Gastrocnemius medialis (tissue), 4 donors: ENCODE results near the gene MAGOH. TPM values are rescaled to one million over a fixed set of nuclear protein-coding genes. Genes with fewer than 3 reads are reported as not detected.

Source experiments
- ATAC-seq, 2 donors: fragments of 150-250 bp; one replicate each; pipeline ENCODE4 v1.9.1; 2016
- DNase-seq, 2 donors: peaks; one replicate each; pipeline ENCODE4 v3.0.0-alpha.2; 2019
- H3K27ac ChIP-seq, 4 donors: fragments of 200-600 bp; sonication (generic); 1 replicate in 1 of 4; 2 replicates in 3 of 4; pipeline ENCODE4 v1.5.1; 2016 to 2018; ENCODE audit warnings: mild to moderate bottlenecking in 2 of 4, moderate library complexity in 1 of 4
- H3K27me3 ChIP-seq, 3 donors: fragments of 200-600 bp; sonication (generic) in 2 of 3; 1 replicate in 1 of 3; 2 replicates in 2 of 3; pipeline versions ENCODE4 v1.5.1 to v1.6.0; 2016 to 2019; ENCODE audit warnings: mild to moderate bottlenecking in 1 of 3, moderate library complexity in 1 of 3
- H3K36me3 ChIP-seq, 2 donors: fragments of 200-600 bp; sonication (generic) in 1 of 2; one replicate each; pipeline ENCODE4 v1.5.1; 2017 to 2018
- H3K4me1 ChIP-seq, 2 donors: fragments of 200-600 bp; sonication (generic) in 1 of 2; one replicate each; pipeline ENCODE4 v1.5.1; 2016 to 2017; ENCODE audit warnings: mild to moderate bottlenecking in 2 of 2
- H3K4me3 ChIP-seq, 4 donors: fragments of 200-600 bp; sonication (generic) in 3 of 4; 1 replicate in 1 of 4; 2 replicates in 3 of 4; pipeline ENCODE4 v1.5.1; 2016 to 2019; ENCODE audit warnings: mild to moderate bottlenecking in 2 of 4
- H3K9me3 ChIP-seq, 3 donors: fragments of 200-600 bp; sonication (generic) in 2 of 3; 1 replicate in 1 of 3; 2 replicates in 2 of 3; pipeline ENCODE4 v1.5.1; 2016 to 2019
- POLR2A ChIP-seq, 2 donors: fragments of 450-650 bp; IDR thresholded peaks; one replicate each; pipeline ENCODE4 v1.6.1; 2017; ENCODE audit warnings: antibody characterized with exemption in 2 of 2, mild to moderate bottlenecking in 2 of 2, moderate library complexity in 2 of 2
- in situ Hi-C, 4 donors: fragments of 200-750 bp; cut with MboI; loops; one replicate each; pipeline versions ENCODE4 v1.15.0 to v1.8.0; 2017; ENCODE audit warnings: low sequenced_read_pairs in 4 of 4
- intact Hi-C: fragments of 100-400 bp; cut with DNase I; formaldehyde crosslinking; loops from one replicate; pipeline ENCODE4 v1.15.1; 2023; ENCODE audit warnings: low total_unique reads
- total RNA-seq, 4 donors: library from RNA; depleted of rRNA; stranded (reverse); fragments of >200 nt; gene quantifications; one replicate each; pipeline versions ENCODE4 v1.1.0 to v1.2.3, GENCODE V29; 2016
- TF ChIP-seq, protein P1 (sequence below), 5 experiments: fragments of 450-650 bp in 3 of 5; fragments of 200-600 bp in 2 of 5; sonication (generic) in 2 of 5; IDR thresholded peaks in 4 of 5; conservative IDR thresholded peaks in 1 of 5; 1 replicate in 4 of 5; 2 replicates in 1 of 5; pipeline ENCODE4 v1.5.1; 2016 to 2019; ENCODE audit warnings: antibody characterized with exemption in 5 of 5, mild to moderate bottlenecking in 3 of 5, moderate library complexity in 3 of 5

MAGOH gene
- total RNA-seq, result 10 to 100 TPM; 12.9 to 34.3 (median 19.8) TPM

DNA sequence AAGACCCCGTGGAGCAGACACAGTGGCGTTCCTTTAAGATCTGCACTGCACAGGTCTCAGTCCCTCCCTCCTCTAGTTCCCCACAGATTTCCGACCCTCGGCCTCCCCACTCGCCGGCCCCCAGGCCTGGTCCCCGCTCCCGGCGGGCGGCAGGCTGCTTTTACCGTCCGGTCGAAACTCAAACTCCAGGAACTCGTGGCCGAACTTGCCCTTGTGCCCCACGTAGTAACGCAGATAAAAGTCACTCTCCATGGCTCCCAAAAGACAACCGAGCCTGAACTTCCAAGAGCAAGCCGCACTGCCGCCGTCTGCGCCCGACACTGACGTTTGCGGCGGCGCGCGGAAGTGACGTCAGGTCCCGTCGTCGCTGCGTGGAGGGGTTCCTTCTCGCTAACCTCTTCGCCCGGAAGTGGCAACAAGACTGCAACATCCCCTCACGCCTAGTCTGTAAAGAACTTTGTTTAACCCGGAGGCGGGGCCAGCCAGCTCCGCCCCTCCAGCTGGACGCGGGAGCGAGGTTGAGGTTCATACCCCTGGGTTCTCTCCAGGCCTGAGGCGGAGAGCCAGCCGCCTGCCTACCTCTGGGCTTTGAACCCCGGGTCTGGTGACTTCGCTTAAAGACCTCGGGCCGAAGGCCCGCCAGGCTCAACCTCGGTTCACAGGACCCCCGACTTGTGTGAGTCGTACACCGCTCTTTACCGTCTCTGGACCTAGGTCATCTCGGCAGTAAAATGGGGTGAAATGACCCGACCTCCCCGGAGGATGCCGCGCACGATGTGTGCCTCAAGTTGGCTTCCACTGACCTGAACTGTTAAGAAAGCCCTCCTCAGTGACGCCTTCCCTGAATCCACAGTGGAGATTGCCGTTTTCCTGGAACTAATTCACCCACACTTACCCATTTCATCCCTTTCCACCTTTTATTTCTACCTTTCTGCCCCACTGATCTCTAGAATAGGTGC lies at the start of gene MAGOH:
Gene MAGOH, minus strand, starts transcription at position 322 of the 959 bp plus-strand sequence. Its CDS starts 70 bp downstream, at position 252.
- DNase-seq, result peak; percentile 80 to 88
- intact Hi-C loops (loop anchor here (1.0 to 2.0 kb wide), 2 partner anchors 18 to 42 kb away; partner anchors contain the start of genes CPT2 and CZIB), in situ Hi-C loops (no loop called here)
- peak; percentile 94 to 95 for ATAC-seq
- Histone ChIP-seq H3K27ac (peak within 1 kb of the TSS; percentile 77 to 82 (median 81)), H3K9me3 (no peaks in the 10 kb centered on the region), H3K4me3 (peak within 1 kb of the TSS; percentile 66 to 98 (median 84)), H3K27me3 (no peaks in the 10 kb centered on the region), H3K36me3 (peaks cover 0 to 22% of the 10 kb centered on the region in 2 donors), H3K4me1 (peaks cover 19 to 21% of the 10 kb centered on the region in 2 donors)
- TF ChIP-seq POLR2A (IDR thresholded peaks at IDR 0.05), result peak; percentile 57 to 69
- TF ChIP-seq, protein P1, sequence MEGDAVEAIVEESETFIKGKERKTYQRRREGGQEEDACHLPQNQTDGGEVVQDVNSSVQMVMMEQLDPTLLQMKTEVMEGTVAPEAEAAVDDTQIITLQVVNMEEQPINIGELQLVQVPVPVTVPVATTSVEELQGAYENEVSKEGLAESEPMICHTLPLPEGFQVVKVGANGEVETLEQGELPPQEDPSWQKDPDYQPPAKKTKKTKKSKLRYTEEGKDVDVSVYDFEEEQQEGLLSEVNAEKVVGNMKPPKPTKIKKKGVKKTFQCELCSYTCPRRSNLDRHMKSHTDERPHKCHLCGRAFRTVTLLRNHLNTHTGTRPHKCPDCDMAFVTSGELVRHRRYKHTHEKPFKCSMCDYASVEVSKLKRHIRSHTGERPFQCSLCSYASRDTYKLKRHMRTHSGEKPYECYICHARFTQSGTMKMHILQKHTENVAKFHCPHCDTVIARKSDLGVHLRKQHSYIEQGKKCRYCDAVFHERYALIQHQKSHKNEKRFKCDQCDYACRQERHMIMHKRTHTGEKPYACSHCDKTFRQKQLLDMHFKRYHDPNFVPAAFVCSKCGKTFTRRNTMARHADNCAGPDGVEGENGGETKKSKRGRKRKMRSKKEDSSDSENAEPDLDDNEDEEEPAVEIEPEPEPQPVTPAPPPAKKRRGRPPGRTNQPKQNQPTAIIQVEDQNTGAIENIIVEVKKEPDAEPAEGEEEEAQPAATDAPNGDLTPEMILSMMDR (IDR thresholded peaks at IDR 0.05 in 4 of 5, conservative IDR thresholded peaks at IDR 0.05 in 1 of 5), result peak in 1 of 5 experiments; percentile 16

DNA sequence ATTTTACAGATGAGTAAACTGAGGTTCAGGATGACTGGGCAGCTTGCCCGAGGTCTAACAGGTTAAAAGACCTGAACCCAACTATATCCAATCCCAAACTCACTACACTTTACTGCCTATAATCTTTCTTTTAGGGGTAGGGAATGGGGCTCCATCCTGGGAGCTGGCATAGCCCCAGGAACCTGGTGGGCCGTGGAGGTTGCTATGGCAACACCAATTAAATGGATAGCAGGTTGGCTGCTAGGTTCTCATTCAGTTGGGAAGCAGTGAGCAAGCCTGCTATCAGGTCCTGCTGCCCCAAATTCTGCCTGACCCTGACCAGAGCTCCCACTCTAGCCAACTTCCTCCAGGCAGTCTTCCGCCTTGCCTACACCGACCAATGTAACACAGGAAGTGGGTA lies 48.6 kb upstream of the MAGOH start:
- intact Hi-C loops (no loop called here), in situ Hi-C loops (no loop called here)
- H3K9me3 ChIP-seq, result no peaks in the 10 kb centered on the region
- H3K36me3 ChIP-seq, result no peaks in the 10 kb centered on the region
- no peak overlapping the region for H3K27ac ChIP-seq
- no peak for ATAC-seq
- TF ChIP-seq POLR2A (IDR thresholded peaks at IDR 0.05), result no peak
- TF ChIP-seq, protein P1 (IDR thresholded peaks at IDR 0.05 in 4 of 5, conservative IDR thresholded peaks at IDR 0.05 in 1 of 5), result no peak
- no peak overlapping the region for H3K4me3 ChIP-seq
- H3K4me1 ChIP-seq, result no peaks in the 10 kb centered on the region
- H3K27me3 ChIP-seq, result no peaks in the 10 kb centered on the region
- DNase-seq, result no peak

DNA sequence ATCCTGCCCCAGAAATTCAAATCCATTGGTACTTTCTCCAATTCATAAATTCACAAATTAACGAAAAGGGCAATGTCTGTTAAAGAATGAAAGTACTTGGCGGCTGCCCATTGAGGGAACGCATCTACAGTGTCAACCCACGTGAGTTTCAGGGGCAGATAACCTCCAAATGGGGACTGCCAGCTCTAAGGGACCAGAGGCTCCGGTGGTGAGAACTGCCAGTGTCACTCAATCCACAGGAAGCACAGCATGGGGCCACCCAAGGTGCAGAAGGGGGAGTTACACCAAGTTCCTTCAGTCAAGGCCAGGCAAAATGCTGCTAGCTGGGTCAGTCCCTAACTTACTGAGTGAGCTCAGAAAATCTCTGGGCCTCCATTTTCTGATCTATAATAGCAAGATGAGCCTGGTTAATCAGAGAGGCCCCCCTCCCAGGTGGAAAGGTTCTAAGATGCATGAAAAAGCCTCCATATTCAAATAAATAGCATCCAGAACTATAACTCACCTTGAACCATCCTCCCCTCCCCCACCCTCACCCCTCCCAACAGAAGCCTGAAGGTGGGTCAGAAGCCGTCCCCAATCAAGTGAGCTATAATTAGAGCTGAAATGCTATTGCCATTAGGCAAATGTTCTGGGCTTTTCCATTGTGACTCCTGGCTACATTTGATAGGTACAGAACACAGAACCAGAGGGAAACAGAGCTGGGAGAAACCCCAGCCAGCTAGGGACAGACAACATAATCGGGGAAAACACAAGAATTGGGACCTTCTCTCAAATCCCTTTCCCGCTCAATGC lies 47.8 kb upstream of the MAGOH start:
- Histone ChIP-seq H3K27ac (no peak overlapping the region), H3K4me3 (no peak overlapping the region), H3K27me3 (no peaks in the 10 kb centered on the region), H3K4me1 (no peaks in the 10 kb centered on the region), H3K9me3 (no peaks in the 10 kb centered on the region), H3K36me3 (no peaks in the 10 kb centered on the region)
- no peak for TF ChIP-seq POLR2A (IDR thresholded peaks at IDR 0.05)
- TF ChIP-seq, protein P1 (IDR thresholded peaks at IDR 0.05 in 4 of 5, conservative IDR thresholded peaks at IDR 0.05 in 1 of 5), result no peak
- intact Hi-C loops (no loop called here), in situ Hi-C loops (no loop called here)
- ATAC-seq (no peak), DNase-seq (no peak)

DNA sequence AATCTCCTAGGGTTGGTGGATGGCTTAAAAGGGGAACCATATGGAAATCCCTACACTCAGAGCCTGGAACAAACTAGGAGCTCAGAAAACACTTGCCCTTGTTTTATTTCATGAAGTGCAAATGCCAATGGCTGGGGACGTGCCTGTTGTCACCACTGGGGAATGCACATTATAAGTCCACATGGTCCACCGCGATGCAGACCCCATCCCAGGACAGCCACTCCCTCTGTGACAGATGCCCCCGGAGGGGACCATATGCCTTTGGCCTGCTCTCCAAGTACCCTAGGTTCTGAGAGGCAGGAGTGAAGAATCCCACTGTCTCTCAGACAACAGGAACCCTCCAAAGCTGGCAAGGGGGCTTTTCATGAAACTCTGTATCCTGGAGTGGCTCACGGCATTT lies 47.2 kb upstream of the MAGOH start:
- Histone ChIP-seq H3K4me1 (no peaks in the 10 kb centered on the region), H3K36me3 (no peaks in the 10 kb centered on the region), H3K4me3 (no peak overlapping the region), H3K9me3 (no peaks in the 10 kb centered on the region), H3K27me3 (no peaks in the 10 kb centered on the region), H3K27ac (no peak overlapping the region)
- ATAC-seq (no peak), DNase-seq (no peak)
- intact Hi-C loops (no loop called here), in situ Hi-C loops (no loop called here)
- TF ChIP-seq POLR2A (IDR thresholded peaks at IDR 0.05), result no peak
- TF ChIP-seq, protein P1 (IDR thresholded peaks at IDR 0.05 in 4 of 5, conservative IDR thresholded peaks at IDR 0.05 in 1 of 5), result no peak
